K562 (cell line): ENCODE measurements around the gene FAM53A. TPM values are rescaled to one million over a fixed set of nuclear protein-coding genes. Genes with fewer than 3 reads are reported as not detected.

Experiments used
- CBX3 ChIP-seq, 2 experiments: IDR thresholded peaks; 1 replicate in 1 of 2; 2 replicates in 1 of 2; pipeline ENCODE4 v1.6.1; 2012; ENCODE audit warnings: inconsistent platforms in 2 of 2, low read length in 2 of 2, borderline replicate concordance in 1 of 2, control low read depth in 1 of 2
- ELK1 ChIP-seq: sonication (generic); formaldehyde crosslinking; IDR thresholded peaks from 2 replicates; pipeline ENCODE4 v1.8.1; 2022; ENCODE audit warnings: missing genetic modification reagents
- HDGF ChIP-seq: fragments of 450-650 bp; IDR thresholded peaks from 2 replicates; pipeline ENCODE4 v1.6.1; 2016
- KAT7 ChIP-seq: sonication (generic); formaldehyde crosslinking; IDR thresholded peaks from 2 replicates; pipeline ENCODE4 v1.8.0; 2022; ENCODE audit warnings: missing genetic modification reagents, mild to moderate bottlenecking, borderline replicate concordance
- PRDM10 ChIP-seq: fragments of 450-650 bp; IDR thresholded peaks from 2 replicates; pipeline ENCODE4 v1.6.1; 2018; ENCODE audit not compliant: partially characterized antibody
- RBM17 ChIP-seq: fragments of 200-400 bp; formaldehyde crosslinking; IDR thresholded peaks from 2 replicates; pipeline ENCODE4 v1.6.1; 2017; ENCODE audit warnings: low read depth, mild to moderate bottlenecking, low read length, borderline replicate concordance
- TFE3 ChIP-seq: fragments of 450-650 bp; formaldehyde crosslinking; IDR thresholded peaks from 2 replicates; pipeline ENCODE4 v1.4.0; 2020; ENCODE audit warnings: mild to moderate bottlenecking, mixed read lengths
- TGIF2 ChIP-seq: sonication (generic); formaldehyde crosslinking; IDR thresholded peaks from 2 replicates; pipeline ENCODE4 v1.8.1; 2022; ENCODE audit warnings: mild to moderate bottlenecking, missing genetic modification reagents, moderate library complexity
- TSC22D4 ChIP-seq: fragments of 450-650 bp; IDR thresholded peaks from 2 replicates; pipeline ENCODE4 v1.6.1; 2016; ENCODE audit warnings: missing genetic modification characterization, missing biosample characterization, control low read depth
- ZBTB34 ChIP-seq: fragments of 250-450 bp; sonication (Bioruptor Pico); IDR thresholded peaks from 2 replicates; pipeline ENCODE4 v1.8.0; 2021; ENCODE audit warnings: mild to moderate bottlenecking, moderate library complexity
- ZHX1 ChIP-seq: fragments of 150-350 bp; conservative IDR thresholded peaks from 2 replicates; pipeline ENCODE4 v1.6.1; 2014; ENCODE audit warnings: low read length
- ZNF511 ChIP-seq: sonication (generic); formaldehyde crosslinking; IDR thresholded peaks from 2 replicates; pipeline ENCODE4 v1.8.0; 2022; ENCODE audit warnings: mild to moderate bottlenecking, missing genetic modification reagents
- ZNF512 ChIP-seq: IDR thresholded peaks from 2 replicates; pipeline ENCODE4 v1.6.1; 2016; ENCODE audit warnings: missing genetic modification characterization, missing compliant biosample characterization
- polyA plus RNA-seq, 8 experiments: library from polyadenylated mRNA; depleted of rRNA in 4 of 8; stranded (reverse) in 5 of 8; unstranded in 3 of 8; fragments of >200 nt; fragmentation: Nextera tagmentation in 2 of 8; fragmentation: Illumina TruSeq in 1 of 8; extraction: Ambion mirVana in 2 of 8; extraction: Trizol in 1 of 8; gene quantifications; 2 replicates each; pipeline versions ENCODE4 v1.2.1 to v1.2.3, GENCODE V29; 2011 to 2014; ENCODE audit warnings: inconsistent platforms in 1 of 8, missing spikeins in 1 of 8
- total RNA-seq, 7 experiments: library from RNA; depleted of rRNA in 6 of 7; stranded (reverse); fragments of >200 nt in 6 of 7; fragmentation: Illumina TruSeq in 2 of 7; extraction: Trizol in 2 of 7; gene quantifications; 2 replicates each; pipeline versions ENCODE4 v1.2.1 to v1.2.3, GENCODE V29; 2011 to 2021; ENCODE audit warnings: low replicate concordance in 1 of 7

Gene FAM53A
- total and polyA plus RNA-seq, 9 of the 15 experiments (the other 6 are each of a cell fraction or from before 2014, with no cell fraction given), result 0.53 to 2.7 (median 1.4) TPM; not detected in 2

GRCh38 chr4:1712216-1713002 lies 28.3 kb upstream of the FAM53A start, which contains the start of gene SLBP (continued):
- no peak for TF ChIP-seq ZBTB34
- TF ChIP-seq ZHX1, result no peak
- no peak for TF ChIP-seq TSC22D4 (tag)
- no peak for TF ChIP-seq HDGF
- TF ChIP-seq RBM17, result no peak
- TF ChIP-seq TGIF2 (CRISPR knock-in tag), result peak; percentile 95
- no peak for TF ChIP-seq TFE3 (CRISPR knock-in tag)
- TF ChIP-seq ZNF511 (CRISPR knock-in tag), result peak; percentile 95
- peak; percentile 97 for TF ChIP-seq KAT7
- no peak for TF ChIP-seq ZNF512 (tag)
- peak in 1 of 2 experiments; percentile 54; a peak in 1 of 3 replicates for TF ChIP-seq CBX3 (IDR thresholded peaks at IDR 0.05; ENCODE audit: borderline replicate concordance in 1 of 2, low read length in 2 of 2)
- peak; percentile 99 for TF ChIP-seq PRDM10
- TF ChIP-seq ELK1 (CRISPR knock-in tag), result no peak
